Osteoblast (primary cell): ENCODE measurements around the gene EML4. TPM values are rescaled to one million over a fixed set of nuclear protein-coding genes. Genes with fewer than 3 reads are reported as not detected.

Experiments
- DNase-seq: peaks from one replicate; pipeline ENCODE4 v3.0.0; 2011; ENCODE audit warnings: low spot score, mixed read lengths; ENCODE audit not compliant: insufficient read length; ENCODE audit errors: missing footprints
- H2AFZ ChIP-seq: 2 replicates; pipeline ENCODE4 v1.6.0; 2011; ENCODE audit warnings: mild to moderate bottlenecking, low read length
- H3K27ac ChIP-seq: 2 replicates; pipeline ENCODE4 v1.5.1; 2011; ENCODE audit warnings: mild to moderate bottlenecking, low read depth, low read length, moderate library complexity
- H3K27me3 ChIP-seq: 2 replicates; pipeline ENCODE4 v1.6.0; 2012; ENCODE audit warnings: mild to moderate bottlenecking, control low read depth, inconsistent platforms, low read length, moderate library complexity; ENCODE audit not compliant: insufficient read depth
- H3K36me3 ChIP-seq: 2 replicates; pipeline ENCODE4 v1.5.1; 2011; ENCODE audit warnings: mild to moderate bottlenecking, low read length, control low read depth, moderate library complexity; ENCODE audit not compliant: insufficient read depth
- H3K4me1 ChIP-seq: 2 replicates; pipeline ENCODE4 v1.5.1; 2011; ENCODE audit warnings: mild to moderate bottlenecking, low read length, control low read depth, moderate library complexity; ENCODE audit not compliant: insufficient read depth
- H3K4me2 ChIP-seq: 2 replicates; pipeline ENCODE4 v1.6.0; 2011; ENCODE audit warnings: mild to moderate bottlenecking, low read length; ENCODE audit not compliant: insufficient read depth
- H3K4me3 ChIP-seq: fragments of 200-600 bp; sonication (generic); 3 replicates; pipeline ENCODE4 v1.5.1; 2012; ENCODE audit warnings: mild to moderate bottlenecking, low read length, inconsistent platforms; ENCODE audit not compliant: insufficient read depth
- H3K79me2 ChIP-seq: 2 replicates; pipeline ENCODE4 v1.6.0; 2012; ENCODE audit warnings: mild to moderate bottlenecking, low read length, control low read depth, inconsistent platforms; ENCODE audit not compliant: insufficient read depth
- H3K9me3 ChIP-seq: 2 replicates; pipeline ENCODE4 v1.5.1; 2011; ENCODE audit warnings: low read depth, low read length, control low read depth
- H4K20me1 ChIP-seq: 2 replicates; pipeline ENCODE4 v1.6.0; 2012; ENCODE audit warnings: mild to moderate bottlenecking, low read length, control low read depth; ENCODE audit not compliant: insufficient read depth
- total RNA-seq: library from RNA; depleted of rRNA; stranded (reverse); fragments of >200 nt; gene quantifications from 2 replicates; pipeline ENCODE4 v1.2.3, GENCODE V29; 2012
- TF ChIP-seq, protein P1 (sequence below): IDR thresholded peaks from 2 replicates; pipeline ENCODE4 v1.5.1; 2011; ENCODE audit warnings: mild to moderate bottlenecking, low read depth, low read length, moderate library complexity; ENCODE audit errors: extremely low read depth

EML4 gene, protein sequence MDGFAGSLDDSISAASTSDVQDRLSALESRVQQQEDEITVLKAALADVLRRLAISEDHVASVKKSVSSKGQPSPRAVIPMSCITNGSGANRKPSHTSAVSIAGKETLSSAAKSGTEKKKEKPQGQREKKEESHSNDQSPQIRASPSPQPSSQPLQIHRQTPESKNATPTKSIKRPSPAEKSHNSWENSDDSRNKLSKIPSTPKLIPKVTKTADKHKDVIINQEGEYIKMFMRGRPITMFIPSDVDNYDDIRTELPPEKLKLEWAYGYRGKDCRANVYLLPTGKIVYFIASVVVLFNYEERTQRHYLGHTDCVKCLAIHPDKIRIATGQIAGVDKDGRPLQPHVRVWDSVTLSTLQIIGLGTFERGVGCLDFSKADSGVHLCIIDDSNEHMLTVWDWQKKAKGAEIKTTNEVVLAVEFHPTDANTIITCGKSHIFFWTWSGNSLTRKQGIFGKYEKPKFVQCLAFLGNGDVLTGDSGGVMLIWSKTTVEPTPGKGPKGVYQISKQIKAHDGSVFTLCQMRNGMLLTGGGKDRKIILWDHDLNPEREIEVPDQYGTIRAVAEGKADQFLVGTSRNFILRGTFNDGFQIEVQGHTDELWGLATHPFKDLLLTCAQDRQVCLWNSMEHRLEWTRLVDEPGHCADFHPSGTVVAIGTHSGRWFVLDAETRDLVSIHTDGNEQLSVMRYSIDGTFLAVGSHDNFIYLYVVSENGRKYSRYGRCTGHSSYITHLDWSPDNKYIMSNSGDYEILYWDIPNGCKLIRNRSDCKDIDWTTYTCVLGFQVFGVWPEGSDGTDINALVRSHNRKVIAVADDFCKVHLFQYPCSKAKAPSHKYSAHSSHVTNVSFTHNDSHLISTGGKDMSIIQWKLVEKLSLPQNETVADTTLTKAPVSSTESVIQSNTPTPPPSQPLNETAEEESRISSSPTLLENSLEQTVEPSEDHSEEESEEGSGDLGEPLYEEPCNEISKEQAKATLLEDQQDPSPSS
- 91.9 and 94.9 TPM in 2 replicates for total RNA-seq

DNA sequence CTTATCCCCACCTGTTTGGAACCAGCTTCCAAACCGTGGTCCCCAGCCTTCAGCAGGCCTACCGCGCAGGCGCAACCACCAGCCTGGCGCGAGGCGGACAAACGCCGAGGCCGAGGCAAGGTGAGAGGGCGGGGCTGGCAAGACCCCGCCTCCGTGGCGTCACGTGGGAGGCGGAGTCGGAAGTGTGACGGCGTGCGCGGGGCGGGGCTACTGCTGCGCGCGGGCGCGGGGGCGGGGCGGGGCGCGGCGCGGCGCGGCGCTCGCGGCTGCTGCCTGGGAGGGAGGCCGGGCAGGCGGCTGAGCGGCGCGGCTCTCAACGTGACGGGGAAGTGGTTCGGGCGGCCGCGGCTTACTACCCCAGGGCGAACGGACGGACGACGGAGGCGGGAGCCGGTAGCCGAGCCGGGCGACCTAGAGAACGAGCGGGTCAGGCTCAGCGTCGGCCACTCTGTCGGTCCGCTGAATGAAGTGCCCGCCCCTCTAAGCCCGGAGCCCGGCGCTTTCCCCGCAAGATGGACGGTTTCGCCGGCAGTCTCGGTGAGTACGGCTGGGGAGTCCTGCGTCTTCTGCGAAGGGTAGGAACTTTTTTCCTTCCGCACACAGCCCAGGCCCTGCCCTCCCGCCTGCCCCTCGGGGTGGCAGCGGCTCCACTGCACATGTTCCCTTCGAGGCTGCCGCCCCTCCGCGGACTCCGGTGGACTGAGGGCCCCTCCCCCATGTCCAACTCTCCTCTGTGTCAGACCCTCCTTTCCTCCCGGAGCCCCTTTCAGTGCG lies at the start of gene EML4:
TSS of gene EML4 (plus strand) at position 254 of the 774 bp plus-strand sequence. CDS start at position 513, 259 bp downstream.
- H3K4me2 ChIP-seq, result peak within 1 kb of the TSS; percentile 92
- peak; percentile 95 for DNase-seq
- H3K27ac ChIP-seq, result peak within 1 kb of the TSS; percentile 77
- H3K27me3 ChIP-seq, result no peaks in the 10 kb centered on the region
- H2AFZ ChIP-seq, result peak within 1 kb of the TSS; percentile 88
- H3K9me3 ChIP-seq, result no peaks in the 10 kb centered on the region
- H3K4me3 ChIP-seq, result peak within 1 kb of the TSS; percentile 87
- no peaks in the 10 kb centered on the region for H3K36me3 ChIP-seq
- H3K79me2 ChIP-seq, result peaks cover 48% of the 10 kb centered on the region
- H3K4me1 ChIP-seq, result peaks cover 24% of the 10 kb centered on the region
- TF ChIP-seq, protein P1, sequence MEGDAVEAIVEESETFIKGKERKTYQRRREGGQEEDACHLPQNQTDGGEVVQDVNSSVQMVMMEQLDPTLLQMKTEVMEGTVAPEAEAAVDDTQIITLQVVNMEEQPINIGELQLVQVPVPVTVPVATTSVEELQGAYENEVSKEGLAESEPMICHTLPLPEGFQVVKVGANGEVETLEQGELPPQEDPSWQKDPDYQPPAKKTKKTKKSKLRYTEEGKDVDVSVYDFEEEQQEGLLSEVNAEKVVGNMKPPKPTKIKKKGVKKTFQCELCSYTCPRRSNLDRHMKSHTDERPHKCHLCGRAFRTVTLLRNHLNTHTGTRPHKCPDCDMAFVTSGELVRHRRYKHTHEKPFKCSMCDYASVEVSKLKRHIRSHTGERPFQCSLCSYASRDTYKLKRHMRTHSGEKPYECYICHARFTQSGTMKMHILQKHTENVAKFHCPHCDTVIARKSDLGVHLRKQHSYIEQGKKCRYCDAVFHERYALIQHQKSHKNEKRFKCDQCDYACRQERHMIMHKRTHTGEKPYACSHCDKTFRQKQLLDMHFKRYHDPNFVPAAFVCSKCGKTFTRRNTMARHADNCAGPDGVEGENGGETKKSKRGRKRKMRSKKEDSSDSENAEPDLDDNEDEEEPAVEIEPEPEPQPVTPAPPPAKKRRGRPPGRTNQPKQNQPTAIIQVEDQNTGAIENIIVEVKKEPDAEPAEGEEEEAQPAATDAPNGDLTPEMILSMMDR, result no peak
- H4K20me1 ChIP-seq, result peaks cover 33% of the 10 kb centered on the region

DNA sequence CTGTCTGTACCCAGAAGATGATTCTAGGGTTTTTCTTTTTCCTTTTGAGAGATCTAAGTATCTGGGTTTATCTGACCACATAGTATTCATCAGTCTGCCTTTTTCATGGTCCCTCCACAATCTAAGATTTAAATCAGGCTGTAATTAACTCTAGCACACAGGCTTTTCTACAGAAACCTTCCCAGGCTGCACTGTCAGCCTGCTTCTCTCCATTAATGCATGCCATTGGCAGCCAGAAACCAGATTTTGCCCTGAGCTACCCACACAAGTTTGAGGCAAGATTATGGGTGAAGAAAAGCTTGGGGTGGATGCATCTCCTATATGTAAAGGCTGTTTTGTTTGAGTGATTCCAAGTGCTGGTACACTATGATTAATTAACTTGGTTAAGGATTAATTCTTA lies 45.7 kb upstream of the EML4 start:
- H4K20me1 ChIP-seq, result no peaks in the 10 kb centered on the region
- no peak overlapping the region for H3K4me2 ChIP-seq
- no peak overlapping the region for H3K4me3 ChIP-seq
- TF ChIP-seq, protein P1, result no peak
- no peaks in the 10 kb centered on the region for H3K27me3 ChIP-seq
- no peaks in the 10 kb centered on the region for H3K79me2 ChIP-seq
- no peaks in the 10 kb centered on the region for H3K9me3 ChIP-seq
- no peak for DNase-seq
- H3K27ac ChIP-seq, result no peak overlapping the region
- H3K4me1 ChIP-seq, result peaks cover 41% of the 10 kb centered on the region
- H2AFZ ChIP-seq, result peak overlapping the region; percentile 8
- H3K36me3 ChIP-seq, result no peaks in the 10 kb centered on the region

DNA sequence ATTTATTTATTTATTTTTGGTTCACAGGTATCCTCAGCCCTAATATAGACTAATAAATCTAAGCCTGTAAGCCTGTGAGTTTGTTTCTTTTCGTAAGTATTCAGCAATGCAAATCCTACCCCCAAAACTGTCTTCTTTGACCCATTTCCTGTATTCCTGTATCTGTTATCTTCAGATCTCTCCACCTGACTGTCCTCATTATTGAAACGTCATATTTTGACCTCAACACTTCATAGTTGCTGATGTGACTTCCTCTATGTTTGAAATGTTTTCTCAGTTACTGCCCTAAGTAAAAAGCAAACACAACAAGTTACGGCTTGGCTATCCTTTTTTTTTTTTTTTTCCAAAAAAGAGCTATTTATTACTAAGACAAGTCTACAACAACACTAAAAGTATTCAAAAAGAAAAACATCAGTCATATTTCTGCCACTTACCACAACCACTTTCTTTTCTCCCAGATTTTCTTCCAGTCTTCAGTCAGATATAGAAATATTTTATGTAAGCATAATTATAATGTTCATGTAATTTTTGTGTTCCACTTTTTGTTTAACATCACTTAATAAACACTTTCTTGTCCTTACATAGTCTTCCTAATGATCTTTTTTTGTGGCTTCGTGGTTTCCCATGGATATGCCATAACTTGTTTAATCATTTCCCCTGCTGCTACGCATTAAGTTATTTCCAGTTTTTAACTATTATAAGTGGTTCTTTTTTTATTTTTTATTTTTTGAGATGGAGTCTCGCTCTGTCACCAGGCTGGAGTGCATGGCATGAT lies 45.0 kb upstream of the EML4 start:
- no peaks in the 10 kb centered on the region for H3K36me3 ChIP-seq

More for the DNA sequence above, 45.0 kb upstream of the EML4 start:
- DNase-seq, result no peak
- no peak overlapping the region for H3K27ac ChIP-seq
- H3K4me1 ChIP-seq, result peaks cover 41% of the 10 kb centered on the region
- no peak overlapping the region for H3K4me3 ChIP-seq
- H3K79me2 ChIP-seq, result no peaks in the 10 kb centered on the region
- no peaks in the 10 kb centered on the region for H3K9me3 ChIP-seq
- H3K4me2 ChIP-seq, result no peak overlapping the region
- no peaks in the 10 kb centered on the region for H3K27me3 ChIP-seq
- H2AFZ ChIP-seq, result no peak overlapping the region
- H4K20me1 ChIP-seq, result no peaks in the 10 kb centered on the region
- TF ChIP-seq, protein P1, result no peak
